Activated T-helper 17 cell treated with anti-CD3 and anti-CD28 coated beads, Interleukin-2, amount 50 U/mL, for 72 hours (primary cell): Measurements from ENCODE around the gene MALL. TPM values are rescaled to one million over a fixed set of nuclear protein-coding genes. Genes with fewer than 3 reads are reported as not detected.
"Not testable (repeated sequence)": the region's sequence is repeated elsewhere in the genome, so short reads cannot be mapped to it uniquely, and the experiment has no call there.

Experiments
- ATAC-seq: fragments of 150-1000 bp; cut with Tn5 transposase; replicated peaks from 2 replicates; pipeline ENCODE4 v1.10.0; 2021; ENCODE audit warnings: mild to moderate bottlenecking, moderate library complexity
- H3K27ac Mint-ChIP-seq: one replicate; pipeline ENCODE4 v1.8.0; 2022; ENCODE audit warnings: mixed read lengths
- H3K27me3 Mint-ChIP-seq: one replicate; pipeline ENCODE4 v1.8.0; 2022; ENCODE audit warnings: mixed read lengths
- H3K36me3 Mint-ChIP-seq: one replicate; pipeline ENCODE4 v1.8.0; 2022; ENCODE audit warnings: low read depth, mild to moderate bottlenecking, mixed read lengths
- H3K4me1 Mint-ChIP-seq: one replicate; pipeline ENCODE4 v1.8.0; 2022; ENCODE audit warnings: mixed read lengths
- H3K4me3 Mint-ChIP-seq: one replicate; pipeline ENCODE4 v1.8.0; 2022; ENCODE audit warnings: mild to moderate bottlenecking, mixed read lengths
- H3K9me3 Mint-ChIP-seq: one replicate; pipeline ENCODE4 v1.8.0; 2022; ENCODE audit warnings: mixed read lengths
- total RNA-seq, 2 donors: library from RNA; stranded (reverse); gene quantifications; one replicate each; pipeline ENCODE4 v1.2.3, GENCODE V29; 2022

Gene MALL
- total RNA-seq = under 1 TPM in 1 of 2 donors, not detected in 1; 0.13 TPM

GRCh38 chr2:110115291-110116032 is at the start of gene MALL:
Gene MALL (minus strand): TSS chr2:110115822. CDS start chr2:110115792, 30 bp downstream.
- no peak within 1 kb of the TSS for H3K27ac Mint-ChIP-seq
- H3K36me3 Mint-ChIP-seq = no peaks in the 10 kb centered on the region
- H3K4me1 Mint-ChIP-seq = no peaks in the 10 kb centered on the region
- no peak for ATAC-seq
- H3K4me3 Mint-ChIP-seq = no peak within 1 kb of the TSS
- H3K9me3 Mint-ChIP-seq = no peaks in the 10 kb centered on the region
- H3K27me3 Mint-ChIP-seq = peaks cover 47% of the 10 kb centered on the region

- Mint-ChIP-seq H3K9me3 (peaks cover 8% of the 10 kb centered on the region), H3K27ac (no peak overlapping the region), H3K4me1 (peaks cover 7% of the 10 kb centered on the region), H3K36me3 (no peaks in the 10 kb centered on the region), H3K27me3 (peaks cover 10% of the 10 kb centered on the region), H3K4me3 (no peak overlapping the region)
- ATAC-seq = peak; percentile 73
These were observed 41.7 kb upstream of the MALL start for GRCh38 chr2:110157153-110157793.

- H3K36me3 Mint-ChIP-seq, H3K9me3 Mint-ChIP-seq, ATAC-seq, H3K27ac Mint-ChIP-seq, H3K27me3 Mint-ChIP-seq, H3K4me3 Mint-ChIP-seq: not testable (repeated sequence)
- H3K4me1 Mint-ChIP-seq = peaks cover 12% of the 10 kb centered on the region
These were observed 39.2 kb upstream of the MALL start for GRCh38 chr2:110154828-110155227.

- not testable (repeated sequence) for H3K9me3 Mint-ChIP-seq, H3K27ac Mint-ChIP-seq, ATAC-seq, H3K27me3 Mint-ChIP-seq, H3K4me3 Mint-ChIP-seq, H3K36me3 Mint-ChIP-seq
- peaks cover 19% of the 10 kb centered on the region for H3K4me1 Mint-ChIP-seq
These were observed 38.6 kb upstream of the MALL start for GRCh38 chr2:110154188-110154587.

- ATAC-seq = no peak
- Mint-ChIP-seq H3K4me1 (peaks cover 19% of the 10 kb centered on the region), H3K4me3 (no peak overlapping the region), H3K27me3 (peaks cover 9% of the 10 kb centered on the region), H3K27ac (no peak overlapping the region), H3K9me3 (peaks cover 8% of the 10 kb centered on the region), H3K36me3 (no peaks in the 10 kb centered on the region)
These were observed 37.8 kb upstream of the MALL start for GRCh38 chr2:110153416-110153815.

GRCh38 chr2:110152943-110153342 is 37.3 kb upstream of the MALL start:
- H3K36me3 Mint-ChIP-seq = no peaks in the 10 kb centered on the region
- peaks cover 8% of the 10 kb centered on the region for H3K9me3 Mint-ChIP-seq
- peaks cover 19% of the 10 kb centered on the region for H3K4me1 Mint-ChIP-seq
- H3K27me3 Mint-ChIP-seq = peaks cover 9% of the 10 kb centered on the region
- H3K27ac Mint-ChIP-seq = no peak overlapping the region
- ATAC-seq = no peak
- H3K4me3 Mint-ChIP-seq = no peak overlapping the region

GRCh38 chr2:110149330-110150220 is 34.0 kb upstream of the MALL start:
- Mint-ChIP-seq H3K4me1 (peaks cover 14% of the 10 kb centered on the region), H3K4me3 (peak overlapping the region; percentile 28), H3K27ac (peak overlapping the region; percentile 74), H3K36me3 (no peaks in the 10 kb centered on the region), H3K9me3 (peaks cover 7% of the 10 kb centered on the region), H3K27me3 (peaks cover 4% of the 10 kb centered on the region)
- ATAC-seq = peak; percentile 81

GRCh38 chr2:110146945-110147332 is 31.3 kb upstream of the MALL start:
- Mint-ChIP-seq H3K4me3 (no peak overlapping the region), H3K9me3 (no peaks in the 10 kb centered on the region), H3K36me3 (no peaks in the 10 kb centered on the region), H3K4me1 (peaks cover 11% of the 10 kb centered on the region), H3K27me3 (peaks cover 3% of the 10 kb centered on the region), H3K27ac (no peak overlapping the region)
- peak; percentile 33 for ATAC-seq

- Mint-ChIP-seq H3K27ac (no peak overlapping the region), H3K36me3 (no peaks in the 10 kb centered on the region), H3K27me3 (peaks cover 3% of the 10 kb centered on the region), H3K4me1 (peaks cover 11% of the 10 kb centered on the region), H3K9me3 (no peaks in the 10 kb centered on the region), H3K4me3 (no peak overlapping the region)
- ATAC-seq = no peak
These were observed 30.7 kb upstream of the MALL start for GRCh38 chr2:110146183-110146944.

- H3K4me3 Mint-ChIP-seq = no peak overlapping the region
- peak; percentile 29 for ATAC-seq
- H3K27me3 Mint-ChIP-seq = peaks cover 3% of the 10 kb centered on the region
- H3K9me3 Mint-ChIP-seq = no peaks in the 10 kb centered on the region
- H3K36me3 Mint-ChIP-seq = no peaks in the 10 kb centered on the region
- H3K4me1 Mint-ChIP-seq = no peaks in the 10 kb centered on the region
- no peak overlapping the region for H3K27ac Mint-ChIP-seq
These were observed 28.4 kb upstream of the MALL start for GRCh38 chr2:110143982-110144381.

GRCh38 chr2:110140401-110140800 is 24.8 kb upstream of the MALL start:
- ATAC-seq = no peak
- H3K27me3 Mint-ChIP-seq = peaks cover 3% of the 10 kb centered on the region
- no peaks in the 10 kb centered on the region for H3K36me3 Mint-ChIP-seq
- no peak overlapping the region for H3K27ac Mint-ChIP-seq
- no peak overlapping the region for H3K4me3 Mint-ChIP-seq
- H3K9me3 Mint-ChIP-seq = no peaks in the 10 kb centered on the region
- no peaks in the 10 kb centered on the region for H3K4me1 Mint-ChIP-seq

- ATAC-seq = peak; percentile 74
- Mint-ChIP-seq H3K9me3 (no peaks in the 10 kb centered on the region), H3K36me3 (no peaks in the 10 kb centered on the region), H3K27me3 (peaks cover 6% of the 10 kb centered on the region), H3K27ac (no peak overlapping the region), H3K4me3 (no peak overlapping the region), H3K4me1 (no peaks in the 10 kb centered on the region)
These were observed 18.4 kb upstream of the MALL start for GRCh38 chr2:110134025-110134424.

- ATAC-seq = no peak
- no peak overlapping the region for H3K4me3 Mint-ChIP-seq
- H3K36me3 Mint-ChIP-seq = no peaks in the 10 kb centered on the region
- H3K4me1 Mint-ChIP-seq = no peaks in the 10 kb centered on the region
- H3K9me3 Mint-ChIP-seq = no peaks in the 10 kb centered on the region
- peaks cover 6% of the 10 kb centered on the region for H3K27me3 Mint-ChIP-seq
- H3K27ac Mint-ChIP-seq = no peak overlapping the region
These were observed 15.5 kb upstream of the MALL start for GRCh38 chr2:110131166-110131565.

- Mint-ChIP-seq H3K4me1 (no peaks in the 10 kb centered on the region), H3K9me3 (no peaks in the 10 kb centered on the region), H3K36me3 (no peaks in the 10 kb centered on the region)
These were observed 15.1 kb upstream of the MALL start for GRCh38 chr2:110130757-110131156.

More at GRCh38 chr2:110130757-110131156, 15.1 kb upstream of the MALL start:
- Mint-ChIP-seq H3K4me3 (no peak overlapping the region), H3K27ac (no peak overlapping the region), H3K27me3 (peaks cover 6% of the 10 kb centered on the region)
- no peak for ATAC-seq
